H1 (cell line): ENCODE data around the gene TMEM59L. TPM values are rescaled to one million over a fixed set of nuclear protein-coding genes. Genes with fewer than 3 reads are reported as not detected.

Source experiments
- CTCF ChIA-PET: fragments of 300-600 bp; sonication (Branson Sonifier 250); formaldehyde crosslinking; loops from one replicate; lab custom pipeline; 2021; ENCODE audit not compliant: partially characterized antibody; lab: Charles Lee
- POLR2A ChIA-PET: fragments of 300-600 bp; sonication (Branson Sonifier 250); formaldehyde crosslinking; loops from one replicate; lab custom pipeline; 2021; ENCODE audit warnings: inconsistent platforms; ENCODE audit not compliant: partially characterized antibody; lab: Charles Lee
- DNase-seq, 2 experiments: peaks; one replicate each; pipeline versions ENCODE4 v3.0.0 to v3.0.0-alpha.2; 2010 to 2022; ENCODE audit warnings: low spot score in 2 of 2, low read depth in 1 of 2, mixed read lengths in 1 of 2
- FAIRE-seq: peaks from 2 replicates; lab custom pipeline; 2011; peaks lifted over from hg19 to GRCh38; lab: Jason Lieb, UNC
- H2AFZ ChIP-seq: 2 replicates; pipeline ENCODE4 v1.8.1; 2012; ENCODE audit warnings: low read length, inconsistent platforms
- H2AK5ac ChIP-seq: 2 replicates; pipeline ENCODE4 v1.6.1; 2013; ENCODE audit warnings: low read depth, low read length
- H2BK120ac ChIP-seq: replicated peaks from 2 replicates; pipeline ENCODE3; 2013; ENCODE audit warnings: low read depth, low read length, inconsistent platforms
- H2BK12ac ChIP-seq: 2 replicates; pipeline ENCODE4 v1.6.1; 2013; ENCODE audit warnings: low read depth, low read length
- H2BK15ac ChIP-seq: 2 replicates; pipeline ENCODE4 v1.6.1; 2013; ENCODE audit warnings: low read length
- H2BK20ac ChIP-seq: 2 replicates; pipeline ENCODE4 v1.6.1; 2013; ENCODE audit warnings: low read length
- H2BK5ac ChIP-seq: 2 replicates; pipeline ENCODE4 v1.6.1; 2013; ENCODE audit warnings: low read depth, low read length
- H3K14ac ChIP-seq: 2 replicates; pipeline ENCODE4 v1.6.1; 2013; ENCODE audit warnings: inconsistent platforms; ENCODE audit not compliant: insufficient read length
- H3K18ac ChIP-seq: 2 replicates; pipeline ENCODE4 v1.6.1; 2013; ENCODE audit warnings: low read length; ENCODE audit errors: extremely low read depth
- H3K23ac ChIP-seq: 2 replicates; pipeline ENCODE4 v1.6.1; 2013; ENCODE audit warnings: inconsistent platforms; ENCODE audit not compliant: insufficient read length
- H3K23me2 ChIP-seq: 2 replicates; pipeline ENCODE4 v1.6.1; 2013; ENCODE audit warnings: low read depth, low read length
- H3K27ac ChIP-seq: 2 replicates; pipeline ENCODE4 v1.6.1; 2011; ENCODE audit warnings: low read depth, low read length, inconsistent platforms
- H3K27me3 ChIP-seq, 4 experiments: replicated peaks in 1 of 4; 1 replicate in 1 of 4; 2 replicates in 3 of 4; pipeline versions ENCODE4 v1.6.1 to v1.8.1; 2011 to 2013; ENCODE audit warnings: low read length in 3 of 4, mild to moderate bottlenecking in 3 of 4, inconsistent platforms in 2 of 4, mixed read lengths in 2 of 4, moderate library complexity in 1 of 4; ENCODE audit not compliant: control insufficient read depth in 3 of 4, insufficient read depth in 3 of 4; ENCODE audit errors: extremely low read depth in 1 of 4
- H3K36me3 ChIP-seq, 4 experiments: 2 replicates each; pipeline versions ENCODE4 v1.6.1 to v1.8.1; 2011 to 2013; ENCODE audit warnings: mild to moderate bottlenecking in 4 of 4, low read length in 3 of 4, moderate library complexity in 2 of 4, control low read depth in 1 of 4, inconsistent platforms in 1 of 4; ENCODE audit not compliant: insufficient read depth in 4 of 4, control insufficient read depth in 2 of 4
- H3K4ac ChIP-seq: replicated peaks from 2 replicates; pipeline ENCODE3; 2013; ENCODE audit warnings: low read length, low read depth, mixed read lengths, inconsistent platforms; ENCODE audit not compliant: insufficient read length
- H3K4me1 ChIP-seq, 4 experiments: replicated peaks in 1 of 4; 1 replicate in 1 of 4; 2 replicates in 3 of 4; pipeline versions ENCODE4 v1.6.1 to v1.8.1; 2011 to 2013; ENCODE audit warnings: low read length in 3 of 4, inconsistent platforms in 2 of 4, mixed read lengths in 1 of 4; ENCODE audit not compliant: insufficient read depth in 4 of 4, control insufficient read depth in 3 of 4
- H3K4me2 ChIP-seq, 2 experiments: 2 replicates each; pipeline versions ENCODE4 v1.6.1 to v1.8.1; 2011 to 2013; ENCODE audit warnings: low read depth in 2 of 2, low read length in 2 of 2, control low read depth in 1 of 2, inconsistent platforms in 1 of 2, mild to moderate bottlenecking in 1 of 2; ENCODE audit not compliant: insufficient read depth in 1 of 2
- H3K4me3 ChIP-seq, 4 experiments: fragments of 200-600, 300-600 bp in 1 of 4; sonication (generic), shearing (Covaris generic), sonication (Bioruptor Twin) in 1 of 4; 2 replicates each; pipeline versions ENCODE4 v1.5.1 to v1.8.1; 2011 to 2016; ENCODE audit warnings: low read length in 4 of 4, low read depth in 3 of 4, control low read depth in 2 of 4, inconsistent platforms in 2 of 4, mild to moderate bottlenecking in 2 of 4, mixed read lengths in 1 of 4, moderate library complexity in 1 of 4; ENCODE audit not compliant: insufficient read depth in 2 of 4; ENCODE audit errors: extremely low read depth in 1 of 4
- H3K56ac ChIP-seq: replicated peaks from 2 replicates; pipeline ENCODE3; 2013; ENCODE audit warnings: low read depth, mild to moderate bottlenecking, mixed read lengths, low read length, inconsistent platforms; ENCODE audit not compliant: insufficient read length
- H3K79me1 ChIP-seq: 2 replicates; pipeline ENCODE4 v1.6.1; 2013; ENCODE audit warnings: low read depth, low read length, control low read depth
- H3K79me2 ChIP-seq, 2 experiments: 2 replicates each; pipeline versions ENCODE4 v1.6.1 to v1.8.1; 2012 to 2013; ENCODE audit warnings: low read length in 2 of 2, mild to moderate bottlenecking in 2 of 2, inconsistent platforms in 1 of 2; ENCODE audit not compliant: insufficient read depth in 2 of 2, control insufficient read depth in 1 of 2
- H3K9ac ChIP-seq, 4 experiments: replicated peaks in 1 of 4; 1 replicate in 1 of 4; 2 replicates in 3 of 4; pipeline versions ENCODE4 v1.6.1 to v1.8.1; 2011 to 2013; ENCODE audit warnings: low read depth in 3 of 4, low read length in 3 of 4, control low read depth in 2 of 4, mild to moderate bottlenecking in 2 of 4, moderate library complexity in 2 of 4, inconsistent platforms in 1 of 4; ENCODE audit errors: extremely low read depth in 1 of 4
- H3K9me3 ChIP-seq, 2 experiments: 2 replicates each; pipeline versions ENCODE4 v1.6.1 to v1.8.1; 2012 to 2013; ENCODE audit warnings: mild to moderate bottlenecking in 2 of 2, moderate library complexity in 2 of 2, control low read depth in 1 of 2, inconsistent platforms in 1 of 2, low read depth in 1 of 2, low read length in 1 of 2, mixed read lengths in 1 of 2; ENCODE audit not compliant: insufficient read depth in 2 of 2
- H4K20me1 ChIP-seq, 2 experiments: replicated peaks in 1 of 2; 2 replicates each; pipeline versions ENCODE3 to v1.8.1; 2011 to 2013; ENCODE audit warnings: inconsistent platforms in 2 of 2, low read length in 2 of 2, mild to moderate bottlenecking in 1 of 2; ENCODE audit not compliant: insufficient read depth in 2 of 2, control insufficient read depth in 1 of 2
- H4K5ac ChIP-seq: 2 replicates; pipeline ENCODE4 v1.6.1; 2013; ENCODE audit warnings: low read length, low read depth, mixed read lengths, inconsistent platforms; ENCODE audit not compliant: insufficient read length
- H4K8ac ChIP-seq: 2 replicates; pipeline ENCODE4 v1.8.0; 2013; ENCODE audit warnings: mild to moderate bottlenecking, moderate library complexity, low read length, inconsistent platforms; ENCODE audit not compliant: insufficient read depth; ENCODE audit errors: extremely low read depth
- H4K91ac ChIP-seq: replicated peaks from 2 replicates; pipeline ENCODE3; 2013; ENCODE audit warnings: low read length, mixed read lengths, inconsistent platforms; ENCODE audit not compliant: insufficient read length
- CHD1 ChIP-seq: IDR thresholded peaks from 2 replicates; pipeline ENCODE4 v1.6.1; 2012; ENCODE audit warnings: low read depth, low read length, improper control_type of control experiment
- POLR2A ChIP-seq, 2 experiments: IDR thresholded peaks; 1 replicate in 1 of 2; 2 replicates in 1 of 2; pipeline ENCODE4 v1.6.1; 2011; ENCODE audit warnings: low read depth in 2 of 2, low read length in 2 of 2, mild to moderate bottlenecking in 2 of 2; ENCODE audit errors: control extremely low read depth in 1 of 2
- POLR2AphosphoS5 ChIP-seq: IDR thresholded peaks from 2 replicates; pipeline ENCODE4 v1.6.1; 2011; ENCODE audit warnings: low read depth, low read length
- WGBS, 2 experiments: shearing (Covaris generic) in 1 of 2; methylation state at CpG; one replicate each; pipeline versions ENCODE4 v1.1.6 to v1.1.7; 2013 to 2015; ENCODE audit warnings: low lambda C conversion rate in 2 of 2, mixed read lengths in 2 of 2, inconsistent platforms in 1 of 2, low coverage in 1 of 2, missing lambda C conversion rate in 1 of 2; ENCODE audit not compliant: insufficient replicate concordance in 2 of 2, insufficient coverage in 1 of 2, insufficient read length in 1 of 2; ENCODE audit errors: extremely low coverage in 1 of 2, missing lambda C conversion rate in 1 of 2; 5-methylcytosine and 5-hydroxymethylcytosine counted together
- polyA plus RNA-seq, 7 experiments: library from polyadenylated mRNA; depleted of rRNA in 3 of 7; stranded (reverse) in 5 of 7; unstranded in 2 of 7; fragments of >200 nt in 5 of 7; fragments of 200-250 nt in 2 of 7; gene quantifications; 1 replicate in 5 of 7; 2 replicates in 1 of 7; 4 replicates in 1 of 7; pipeline versions ENCODE4 v1.2.1 to v1.2.3, GENCODE V29; 2011 to 2013; ENCODE audit warnings: missing spikeins in 2 of 7, mixed read lengths in 2 of 7
- total RNA-seq: library from RNA; stranded (reverse); fragmentation: NEBNext Ultra II Directional; extraction: Animal tissue kit (Norgen Biotek cat#: 25700); gene quantifications from 2 replicates; pipeline ENCODE4 v1.2.1, GENCODE V29; 2021

The TMEM59L gene
- total and polyA plus RNA-seq, 2 of the 8 experiments (the other 6 are each of a cell fraction or from before 2014, with no cell fraction given), result 4.0 to 12.2 TPM

- Histone ChIP-seq H3K27ac (no peak overlapping the region), H3K23me2 (peaks cover 8% of the 10 kb centered on the region)
- TF ChIP-seq CHD1 (no peak), POLR2AphosphoS5 (0 out of 2 replicates have a peak, but pooled peaks have one; percentile 19), POLR2A (IDR thresholded peaks at IDR 0.05; ENCODE audit: control extremely low read depth in 1 of 2, low read depth in 2 of 2, low read length in 2 of 2) (0 out of 3 replicates have a peak, but pooled peaks of 1 of the 2 experiments have one; percentile 9)
- TF ChIP-seq, all 59 proteins: peak for 2
These were observed 36.3 kb upstream of the TMEM59L start for GRCh38 chr19:18576383-18576782.

More at GRCh38 chr19:18576383-18576782, 36.3 kb upstream of the TMEM59L start:
- peaks cover 9 to 27% of the 10 kb centered on the region in 2 experiments for H4K20me1 ChIP-seq
- H4K91ac ChIP-seq, result no peak overlapping the region
- no peak overlapping the region for H4K8ac ChIP-seq
- no peak overlapping the region for H2BK12ac ChIP-seq
- no peak overlapping the region for H3K4me3 ChIP-seq
- H3K23ac ChIP-seq, result no peak overlapping the region
- no peak overlapping the region for H3K18ac ChIP-seq
- ChIA-PET POLR2A (interaction anchor here (0.8 to 3.8 kb wide), 9 partner anchors 9 to 105 kb away, joined by 3 to 72 read pairs (median 5); partner anchors contain the start of genes FKBP8, KXD1 and REX1BD), CTCF (interaction anchor here (0.6 to 1.3 kb wide), 5 partner anchors 9 to 157 kb away, joined by 3 to 4 read pairs (median 3); no protein-coding TSS in a partner anchor)
- no peak overlapping the region for H3K56ac ChIP-seq
- no peak overlapping the region for H3K14ac ChIP-seq
- no peak overlapping the region for H3K4me2 ChIP-seq
- peaks cover 0 to 9% (median 6%) of the 10 kb centered on the region in 4 experiments; a peak in 6 of 7 replicates for H3K4me1 ChIP-seq
- no peak overlapping the region for H3K4ac ChIP-seq
- H3K9ac ChIP-seq, result no peak overlapping the region
- peaks cover 12 to 20% of the 10 kb centered on the region in 2 experiments for H3K79me2 ChIP-seq
- H2AFZ ChIP-seq, result no peak overlapping the region
- H2BK15ac ChIP-seq, result no peak overlapping the region
- no peak overlapping the region for H2BK5ac ChIP-seq
- H2BK20ac ChIP-seq, result no peak overlapping the region
- WGBS, 2 experiments, result 98% methylated on average over 7 of the region's 8 CpGs; no CpG with 5 or more reads in 1 of the 2 experiments
- DNase-seq (no peak), FAIRE-seq (no peak)
- H4K5ac ChIP-seq, result no peak overlapping the region
- H2AK5ac ChIP-seq, result no peak overlapping the region
- peaks cover 13% of the 10 kb centered on the region for H3K79me1 ChIP-seq
- H3K9me3 ChIP-seq, result no peaks in the 10 kb centered on the region
- no peaks in the 10 kb centered on the region for H3K27me3 ChIP-seq
- H2BK120ac ChIP-seq, result no peak overlapping the region
- H3K36me3 ChIP-seq, result peaks cover 16 to 44% (median 32%) of the 10 kb centered on the region in 4 experiments
